Measurements from ENCODE around the gene ACD.

DNA sequence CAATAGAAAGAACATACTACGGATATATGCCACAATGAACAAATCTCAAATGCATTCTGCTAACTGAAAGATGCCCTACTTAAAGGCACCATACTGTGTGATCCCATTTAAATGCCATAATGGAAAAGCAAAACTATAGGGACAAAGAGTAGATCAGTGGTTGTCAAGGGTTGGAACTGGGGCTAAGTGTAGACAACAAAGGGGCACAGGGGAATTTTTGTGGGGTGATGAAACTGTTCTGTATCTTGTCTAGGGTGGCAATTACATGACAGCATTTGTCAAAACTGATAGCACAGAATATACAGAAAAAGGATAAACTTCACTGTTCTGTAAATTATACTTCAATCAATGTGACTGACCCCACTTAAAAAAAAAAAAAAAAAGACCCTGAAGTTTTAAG lies 41.4 kb upstream of the ACD start:
- TF ChIP-seq EZH2 (IDR thresholded peaks at IDR 0.05; ENCODE audit: borderline replicate concordance, insufficient read depth, low read depth, low read length, poor library complexity, severe bottlenecking): no peak
- no peak for TF ChIP-seq CTCF (IDR thresholded peaks at IDR 0.05)
